Kidney (tissue), 14 donors: ENCODE results near the gene ZSCAN20. TPM values are rescaled to one million over a fixed set of nuclear protein-coding genes. Genes with fewer than 3 reads are reported as not detected.
A peak's percentile ranks its signal among the peaks of the same experiment; 100 is the strongest.

Experiments
- DNase-seq, 5 donors: peaks; one replicate each; pipeline ENCODE4 v3.0.0-alpha.2; 2013 to 2020
- FAIRE-seq: peaks from 2 replicates; lab custom pipeline; 2012; peaks lifted over from hg19 to GRCh38; lab: Jason Lieb, UNC
- H3K27ac ChIP-seq, 2 donors: one replicate each; pipeline ENCODE4 v1.7.0; 2013; ENCODE audit warnings: low read depth in 2 of 2, low read length in 2 of 2, inconsistent platforms in 1 of 2
- H3K27me3 ChIP-seq: one replicate; pipeline ENCODE4 v1.7.1; 2013; ENCODE audit warnings: low read length, inconsistent platforms; ENCODE audit not compliant: control insufficient read depth, insufficient read depth
- H3K36me3 ChIP-seq, 3 donors: one replicate each; pipeline versions ENCODE4 v1.7.0 to v1.7.1; 2013; ENCODE audit warnings: low read length in 3 of 3, control low read depth in 1 of 3, inconsistent platforms in 1 of 3; ENCODE audit not compliant: insufficient read depth in 3 of 3, control insufficient read depth in 2 of 3
- H3K4me1 ChIP-seq, 3 donors: one replicate each; pipeline versions ENCODE4 v1.7.0 to v1.7.1; 2013; ENCODE audit warnings: low read length in 3 of 3, inconsistent platforms in 1 of 3, low read depth in 1 of 3; ENCODE audit not compliant: control insufficient read depth in 2 of 3, insufficient read depth in 2 of 3
- H3K4me3 ChIP-seq, 3 donors: one replicate each; pipeline versions ENCODE4 v1.7.0 to v1.8.1; 2013; ENCODE audit warnings: low read length in 3 of 3, control low read depth in 1 of 3, inconsistent platforms in 1 of 3
- H3K9ac ChIP-seq, 3 donors: one replicate each; pipeline versions ENCODE4 v1.7.0 to v1.7.1; 2013; ENCODE audit warnings: low read length in 3 of 3, control low read depth in 1 of 3, inconsistent platforms in 1 of 3
- H3K9me3 ChIP-seq, 3 donors: one replicate each; pipeline versions ENCODE4 v1.7.0 to v1.7.1; 2013; ENCODE audit warnings: low read length in 3 of 3, control low read depth in 1 of 3, inconsistent platforms in 1 of 3; ENCODE audit not compliant: control insufficient read depth in 2 of 3, insufficient read depth in 1 of 3
- CTCF ChIP-seq: IDR thresholded peaks from 3 replicates; pipeline ENCODE4 v1.5.1; 2012; ENCODE audit warnings: mild to moderate bottlenecking, moderate library complexity, borderline replicate concordance; ENCODE audit not compliant: insufficient read depth; ENCODE audit errors: extremely low read depth
- intact Hi-C: fragments of 100-400 bp; cut with DNase I; formaldehyde crosslinking; loops from one replicate; pipeline ENCODE4 v1.11.1; 2022
- polyA plus RNA-seq: library from polyadenylated mRNA; stranded (reverse); fragments of 350-450 nt; fragmentation: Illumina TruSeq; extraction: RNeasy Lipid Tissue Mini Kit (QIAGEN cat#74804); gene quantifications from one replicate; pipeline ENCODE4 v1.2.3, GENCODE V29; 2014; ENCODE audit warnings: low read depth, low replicate concordance; ENCODE audit not compliant: insufficient read depth
- total RNA-seq: library from RNA; stranded (reverse); fragmentation: NEBNext Ultra II Directional; extraction: Animal tissue kit (Norgen Biotek cat#: 25700); gene quantifications from one replicate; pipeline ENCODE4 v1.2.1, GENCODE V29; 2021
- donor health status: control.
- donor health status: control.
- donor health status: control.
- donor health status: control.
- donor health status: control.
- donor health status: DM: yes; HTN: yes; CAD: no.
- donor health status: Normal renal cell carcinoma (clear cell type).

Gene ZSCAN20
- total and polyA plus RNA-seq, 2 donors from 2014 or later = 0.99 to 6.3 TPM

GRCh38 chr1:33445108-33445507 is 27.3 kb upstream of the ZSCAN20 start:
- Histone ChIP-seq H3K36me3 (no peaks in the 10 kb centered on the region), H3K27me3 (no peaks in the 10 kb centered on the region), H3K9me3 (no peaks in the 10 kb centered on the region), H3K4me1 (no peaks in the 10 kb centered on the region), H3K27ac (peak overlapping the region in 1 of 2 donors; percentile 18), H3K9ac (no peak overlapping the region), H3K4me3 (no peak overlapping the region)
- DNase-seq (no peak), FAIRE-seq (no peak)
- no peak for TF ChIP-seq CTCF
- intact Hi-C loops = no loop called here

GRCh38 chr1:33446590-33446989 is 25.9 kb upstream of the ZSCAN20 start:
- no peak overlapping the region for H3K4me3 ChIP-seq
- no peak for TF ChIP-seq CTCF
- no peaks in the 10 kb centered on the region for H3K4me1 ChIP-seq
- DNase-seq (no peak), FAIRE-seq (no peak)
- intact Hi-C loops = no loop called here
- H3K36me3 ChIP-seq = no peaks in the 10 kb centered on the region
- no peaks in the 10 kb centered on the region for H3K9me3 ChIP-seq
- no peak overlapping the region for H3K27ac ChIP-seq
- H3K27me3 ChIP-seq = no peaks in the 10 kb centered on the region
- no peak overlapping the region for H3K9ac ChIP-seq

GRCh38 chr1:33454646-33455282 is 17.7 kb upstream of the ZSCAN20 start:
- DNase-seq (no peak), FAIRE-seq (no peak)
- Histone ChIP-seq H3K36me3 (no peaks in the 10 kb centered on the region), H3K9me3 (no peaks in the 10 kb centered on the region), H3K9ac (no peak overlapping the region), H3K4me1 (no peaks in the 10 kb centered on the region), H3K27me3 (no peaks in the 10 kb centered on the region), H3K27ac (no peak overlapping the region), H3K4me3 (no peak overlapping the region)
- no peak for TF ChIP-seq CTCF
- intact Hi-C loops = no loop called here
